K562 (cell line): ENCODE results near the gene FAM110D. TPM values are rescaled to one million over a fixed set of nuclear protein-coding genes. Genes with fewer than 3 reads are reported as not detected.

Experiments used
- ATAC-seq: fragments of 200-7000 bp; cut with Tn5 transposase; 3 replicates; pipeline ENCODE4 v1.9.1; 2020; ENCODE audit warnings: moderate library complexity
- BruUV-seq: library from RNA; stranded (reverse); fragments of 400-500 nt; replicated peaks from 2 replicates; lab custom pipeline; 2021; lab: Mats Ljungman, UMichigan
- CTCF ChIA-PET: fragments of 300-600 bp; formaldehyde crosslinking; extraction: SDS; loops from one replicate; lab custom pipeline; 2021; ENCODE audit warnings: low intra/inter-chr PET ratio; lab: Yijun Ruan, JAX
- POLR2A ChIA-PET: fragments of 300-600, 350-650 bp; sonication (Branson Sonifier 250); formaldehyde crosslinking; extraction: SDS; loops from one replicate; lab custom pipeline; 2021; ENCODE audit warnings: antibody characterized with exemption, inconsistent platforms; lab: Yijun Ruan, JAX
- DNase-seq, 4 experiments: peaks; one replicate each; pipeline versions ENCODE4 v3.0.0 to v3.0.0-alpha.2; 2011 to 2018; ENCODE audit warnings: low spot score in 3 of 4, mixed read lengths in 3 of 4; ENCODE audit errors: extremely low read depth in 1 of 4
- FAIRE-seq: peaks from 2 replicates; lab custom pipeline; 2011; peaks lifted over from hg19 to GRCh38; lab: Jason Lieb, UNC
- H2AFZ ChIP-seq: 2 replicates; pipeline ENCODE4 v1.6.0; 2011; ENCODE audit warnings: low read depth, low read length, control low read depth, inconsistent platforms
- H3K27ac ChIP-seq: fragments of 200-600 bp; 3 replicates; pipeline ENCODE4 v1.8.0; 2011; ENCODE audit warnings: low read depth, mild to moderate bottlenecking, control low read depth, inconsistent platforms, low read length, moderate library complexity, mixed read lengths; ENCODE audit errors: extremely low read depth
- H3K27me3 ChIP-seq, 2 experiments: fragments of 300-600 bp in 1 of 2; 2 replicates in 1 of 2; 3 replicates in 1 of 2; pipeline versions ENCODE4 v1.6.0 to v1.8.0; 2011; ENCODE audit warnings: inconsistent platforms in 2 of 2, low read length in 2 of 2, mild to moderate bottlenecking in 1 of 2, mixed read lengths in 1 of 2, moderate library complexity in 1 of 2; ENCODE audit not compliant: control insufficient read depth in 2 of 2, insufficient read depth in 2 of 2
- H3K36me3 ChIP-seq: fragments of 300-600 bp; 3 replicates; pipeline ENCODE4 v1.8.0; 2011; ENCODE audit warnings: mild to moderate bottlenecking, low read length, inconsistent platforms; ENCODE audit not compliant: control insufficient read depth, insufficient read depth
- H3K4me1 ChIP-seq, 2 experiments: fragments of 200-600 bp in 1 of 2; replicated peaks in 1 of 2; 2 replicates in 1 of 2; 3 replicates in 1 of 2; pipeline versions ENCODE4 v1.5.1 to v1.8.0; 2011; ENCODE audit warnings: inconsistent platforms in 2 of 2, low read length in 2 of 2, mild to moderate bottlenecking in 1 of 2, mixed read lengths in 1 of 2, moderate library complexity in 1 of 2; ENCODE audit not compliant: control insufficient read depth in 2 of 2, insufficient read depth in 2 of 2
- H3K4me2 ChIP-seq: 2 replicates; pipeline ENCODE4 v1.6.1; 2011; ENCODE audit warnings: low read length, control low read depth, inconsistent platforms, mixed read lengths; ENCODE audit not compliant: insufficient read depth
- H3K4me3 ChIP-seq: fragments of 200-600 bp; sonication (generic), shearing (Covaris generic); 2 replicates; pipeline ENCODE4 v1.5.1; 2016; ENCODE audit warnings: control low read depth, inconsistent platforms
- H3K79me2 ChIP-seq: fragments of 200-600 bp; 3 replicates; pipeline ENCODE4 v1.8.0; 2011; ENCODE audit warnings: low read length, inconsistent platforms; ENCODE audit not compliant: control insufficient read depth, insufficient read depth
- H3K9ac ChIP-seq, 2 experiments: 2 replicates each; pipeline versions ENCODE4 v1.6.0 to v1.6.1; 2011; ENCODE audit warnings: low read depth in 2 of 2, low read length in 2 of 2, control low read depth in 1 of 2, inconsistent platforms in 1 of 2, mild to moderate bottlenecking in 1 of 2, mixed read lengths in 1 of 2; ENCODE audit not compliant: insufficient read depth in 1 of 2
- H3K9me1 ChIP-seq: one replicate; pipeline ENCODE4 v1.6.0; 2011; ENCODE audit warnings: inconsistent platforms, mild to moderate bottlenecking, low read length, moderate library complexity; ENCODE audit not compliant: control insufficient read depth, insufficient read depth
- H3K9me3 ChIP-seq: replicated peaks from 2 replicates; pipeline ENCODE4 v1.5.1; 2011; ENCODE audit warnings: low read depth, low read length, inconsistent platforms; ENCODE audit not compliant: control insufficient read depth, insufficient read depth
- H4K20me1 ChIP-seq: replicated peaks from 2 replicates; pipeline ENCODE4 v1.6.1; 2011; ENCODE audit warnings: low read length, inconsistent platforms, mixed read lengths; ENCODE audit not compliant: control insufficient read depth, insufficient read depth
- CHD2 ChIP-seq: IDR thresholded peaks from 2 replicates; pipeline ENCODE4 v1.6.1; 2011; ENCODE audit warnings: low read depth, low read length
- CUX1 ChIP-seq: fragments of 200-800 bp; sonication (Bioruptor generic); IDR thresholded peaks from 2 replicates; pipeline ENCODE4 v1.6.1; 2016; ENCODE audit warnings: missing genetic modification characterization, missing compliant biosample characterization
- HCFC1 ChIP-seq: IDR thresholded peaks from 2 replicates; pipeline ENCODE4 v1.6.1; 2012; ENCODE audit warnings: low read depth, low read length, improper control_type of control experiment
- KAT2B ChIP-seq: IDR thresholded peaks from one replicate; pipeline ENCODE4 v1.6.1; 2012; ENCODE audit warnings: low read depth, mild to moderate bottlenecking, control low read depth, inconsistent platforms, low read length, moderate library complexity
- SIN3A ChIP-seq, 2 experiments: fragments of 150-350 bp in 1 of 2; IDR thresholded peaks; 2 replicates each; pipeline ENCODE4 v1.6.1; 2011 to 2016; ENCODE audit warnings: borderline replicate concordance in 2 of 2, low read depth in 2 of 2, low read length in 2 of 2, mild to moderate bottlenecking in 2 of 2, moderate library complexity in 2 of 2; ENCODE audit not compliant: control insufficient read depth in 1 of 2
- TAF1 ChIP-seq: IDR thresholded peaks from 2 replicates; pipeline ENCODE4 v1.6.1; 2011; ENCODE audit warnings: mild to moderate bottlenecking, low read length, moderate library complexity; ENCODE audit not compliant: insufficient read depth, control insufficient read depth, severe bottlenecking; ENCODE audit errors: extremely low read depth
- TEAD1 ChIP-seq, 2 experiments: fragments of 450-650 bp in 1 of 2; sonication (generic) in 1 of 2; formaldehyde crosslinking; IDR thresholded peaks; 2 replicates each; pipeline versions ENCODE4 v1.4.0 to v1.8.0; 2020 to 2022; ENCODE audit warnings: mild to moderate bottlenecking in 2 of 2, missing genetic modification reagents in 1 of 2
- ZNF76 ChIP-seq: fragments of 250-450 bp; sonication (Bioruptor Pico); IDR thresholded peaks from 2 replicates; pipeline ENCODE4 v1.4.0; 2020; ENCODE audit warnings: mild to moderate bottlenecking, moderate library complexity, borderline replicate concordance
- ZNF830 ChIP-seq: fragments of 250-450 bp; sonication (Bioruptor Pico); IDR thresholded peaks from 2 replicates; pipeline ENCODE4 v1.5.0; 2021; ENCODE audit warnings: mild to moderate bottlenecking
- WGBS: fragments of 100-300 bp; shearing (Covaris generic); methylation state at CpG from one replicate; pipeline ENCODE4 v1.1.6; 2016; ENCODE audit warnings: low coverage, mixed read lengths; ENCODE audit not compliant: insufficient coverage; ENCODE audit errors: missing lambda C conversion rate; 5-methylcytosine and 5-hydroxymethylcytosine counted together
- in situ Hi-C: fragments of 300-500 bp; cut with MboI; formaldehyde crosslinking; loops from 4 replicates; pipeline ENCODE4 v1.15.0; 2018; ENCODE audit warnings: inconsistent platforms, mixed read lengths
- intact Hi-C: fragments of 100-400 bp; cut with micrococcal nuclease; formaldehyde crosslinking; loops from 2 replicates; pipeline ENCODE4 v1.14.2; 2022
- polyA plus RNA-seq, 8 experiments: library from polyadenylated mRNA; depleted of rRNA in 4 of 8; stranded (reverse) in 5 of 8; unstranded in 3 of 8; fragments of >200 nt; fragmentation: Nextera tagmentation in 2 of 8; fragmentation: Illumina TruSeq in 1 of 8; extraction: Ambion mirVana in 2 of 8; extraction: Trizol in 1 of 8; gene quantifications; 2 replicates each; pipeline versions ENCODE4 v1.2.1 to v1.2.3, GENCODE V29; 2011 to 2014; ENCODE audit warnings: inconsistent platforms in 1 of 8, missing spikeins in 1 of 8
- total RNA-seq, 7 experiments: library from RNA; depleted of rRNA in 6 of 7; stranded (reverse); fragments of >200 nt in 6 of 7; fragmentation: Illumina TruSeq in 2 of 7; extraction: Trizol in 2 of 7; gene quantifications; 2 replicates each; pipeline versions ENCODE4 v1.2.1 to v1.2.3, GENCODE V29; 2011 to 2021; ENCODE audit warnings: low replicate concordance in 1 of 7

FAM110D gene
- total and polyA plus RNA-seq, 9 of the 15 experiments (the other 6 are each of a cell fraction or from before 2014, with no cell fraction given): 0.04 to 1.1 (median 0.33) TPM

GRCh38 chr1:26181586-26182382, 22.9 kb downstream of the FAM110D start:
- no peak for FAIRE-seq
- CTCF ChIA-PET: no interaction called here
- H3K9ac ChIP-seq: peak overlapping the region in 1 of 2 experiments; percentile 60; a peak in 2 of 4 replicates

More at GRCh38 chr1:26181586-26182382, 22.9 kb downstream of the FAM110D start:
- no peaks in the 10 kb centered on the region for H4K20me1 ChIP-seq
- H2AFZ ChIP-seq: no peak overlapping the region
- no peaks in the 10 kb centered on the region for H3K79me2 ChIP-seq
- no TSS peak for BruUV-seq
- intact Hi-C loops (no loop called here), in situ Hi-C loops (no loop called here)
- ATAC-seq: no peak
- no peaks in the 10 kb centered on the region for H3K36me3 ChIP-seq
- no peak overlapping the region for H3K4me2 ChIP-seq
- POLR2A ChIA-PET: interaction anchor here (0.6 to 2.1 kb wide), 5 partner anchors 9 to 141 kb away, joined by 3 to 8 read pairs (median 5); partner anchors contain the start of genes ZNF593 and ZNF593OS
- no peak for DNase-seq
- WGBS: 47% methylated on average over 8 of the region's 9 CpGs
- H3K27me3 ChIP-seq: no peaks in the 10 kb centered on the region
- no peaks in the 10 kb centered on the region for H3K9me1 ChIP-seq
- peaks cover 17 to 31% of the 10 kb centered on the region in 2 experiments for H3K4me1 ChIP-seq
- H3K4me3 ChIP-seq: no peak overlapping the region
- no peak overlapping the region for H3K27ac ChIP-seq
- no peaks in the 10 kb centered on the region for H3K9me3 ChIP-seq
- TF ChIP-seq HCFC1: no peak
- no peak for TF ChIP-seq ZNF830 (CRISPR knock-in tag)
- TF ChIP-seq KAT2B: no peak
- TF ChIP-seq CHD2: no peak
- TF ChIP-seq TEAD1 (CRISPR knock-in tag; IDR thresholded peaks at IDR 0.05): no peak
- no peak for TF ChIP-seq TAF1
- no peak for TF ChIP-seq ZNF76 (CRISPR knock-in tag)
- TF ChIP-seq SIN3A (IDR thresholded peaks at IDR 0.05; ENCODE audit: borderline replicate concordance in 2 of 2, control insufficient read depth in 1 of 2, low read depth in 2 of 2, low read length in 2 of 2): no peak
- no peak for TF ChIP-seq CUX1 (CRISPR knock-in tag)
